Heart left ventricle (tissue), 16 donors: Measurements from ENCODE around the gene VWA8. TPM values are rescaled to one million over a fixed set of nuclear protein-coding genes. Genes with fewer than 3 reads are reported as not detected.
A peak's percentile ranks its signal among the peaks of the same experiment; 100 is the strongest.
"Not testable (repeated sequence)": the region's sequence is repeated elsewhere in the genome, so short reads cannot be mapped to it uniquely, and the experiment has no call there.

Experiments
- ATAC-seq, 4 donors: fragments of 200-7000 bp; cut with Tn5 transposase; one replicate each; pipeline ENCODE4 v1.9.1; 2020 to 2022; ENCODE audit warnings: moderate library complexity in 4 of 4, mild to moderate bottlenecking in 3 of 4, moderate number of reproducible peaks in 1 of 4
- DNase-seq, 5 donors: peaks; one replicate each; pipeline ENCODE4 v3.0.0-alpha.2; 2020
- H3K27ac ChIP-seq, 12 donors: fragments of 200-600 bp; sonication (generic) in 4 of 12; one replicate each; pipeline versions ENCODE4 v1.5.0 to v1.8.0; 2016 to 2022; ENCODE audit warnings: mild to moderate bottlenecking in 2 of 12
- H3K27me3 ChIP-seq, 9 donors: fragments of 200-600 bp; sonication (generic) in 2 of 9; one replicate each; pipeline versions ENCODE4 v1.5.1 to v1.8.0; 2016 to 2022; ENCODE audit warnings: mild to moderate bottlenecking in 3 of 9
- H3K36me3 ChIP-seq, 9 donors: fragments of 200-600 bp; sonication (generic) in 2 of 9; one replicate each; pipeline versions ENCODE4 v1.5.0 to v1.8.0; 2018 to 2022; ENCODE audit warnings: mild to moderate bottlenecking in 2 of 9
- H3K4me1 ChIP-seq, 12 donors: fragments of 200-600 bp; sonication (generic) in 4 of 12; one replicate each; pipeline versions ENCODE4 v1.5.0 to v1.8.0; 2016 to 2022; ENCODE audit warnings: mild to moderate bottlenecking in 3 of 12
- H3K4me3 ChIP-seq, 12 donors: fragments of 200-600 bp; sonication (generic) in 4 of 12; one replicate each; pipeline versions ENCODE4 v1.5.0 to v1.8.0; 2017 to 2022; ENCODE audit warnings: mild to moderate bottlenecking in 9 of 12, moderate library complexity in 4 of 12
- H3K9me3 ChIP-seq, 12 donors: fragments of 200-600 bp; sonication (generic) in 4 of 12; one replicate each; pipeline versions ENCODE4 v1.5.0 to v1.8.0; 2016 to 2022; ENCODE audit warnings: mild to moderate bottlenecking in 1 of 12
- POLR2A ChIP-seq, 2 donors: fragments of 450-650 bp; IDR thresholded peaks; one replicate each; pipeline ENCODE4 v1.6.1; 2017; ENCODE audit warnings: antibody characterized with exemption in 2 of 2, mild to moderate bottlenecking in 2 of 2, moderate library complexity in 2 of 2
- WGBS, 4 donors: extraction: QIAGEN DNeasy Blood & Tissue Kit in 2 of 4; methylation state at CpG; one replicate each; pipeline versions ENCODE4 v1.1.5 to v1.1.7; 2013 to 2018; 5-methylcytosine and 5-hydroxymethylcytosine counted together
- intact Hi-C, 10 donors: fragments of 100-400 bp; cut with DNase I; formaldehyde crosslinking; loops; one replicate each; pipeline versions ENCODE4 v1.11.1 to v1.14.2; 2022
- polyA plus RNA-seq, 2 donors: library from polyadenylated mRNA; stranded (reverse); fragments of 200-250 nt; gene quantifications; one replicate each; pipeline ENCODE4 v1.2.3, GENCODE V29; 2013
- total RNA-seq, 9 donors: library from RNA; depleted of rRNA in 2 of 9; stranded (reverse); fragments of >200 nt in 2 of 9; fragmentation: NEBNext Ultra II Directional in 3 of 9; extraction: Animal tissue kit (Norgen Biotek cat#: 25700) in 3 of 9; gene quantifications; one replicate each; pipeline versions ENCODE4 v1.1.0 to v1.2.4, GENCODE V29; 2016 to 2023
- TF ChIP-seq, protein P1 (sequence below), 12 donors: fragments of 200-600 bp; sonication (generic) in 4 of 12; IDR thresholded peaks; one replicate each; pipeline versions ENCODE4 v1.5.0 to v1.8.0; 2018 to 2022; ENCODE audit warnings: antibody characterized with exemption in 12 of 12, mild to moderate bottlenecking in 5 of 12
- donor health status: ischemic (EF 13 %, LVEDD 7.1; RV severe dilation, severe dysfunction).
- donor health status: healthy with polysubstance abuse.
- donor health status: DM: no; HTN: yes; CAD: no.
- donor health status: DM: no; HTN: no; CAD: no.
- donor health status: ischemic (EF 25% LVEDD 6.9; RV normal size, moderate dysfunction).
- donor health status: ischemic (EF 25% LVEDD 5.7; RV mildly dilated, moderate dysfunction).
- donor health status: healthy.
- donor health status: DM: yes; HTN: yes; CAD: no.
- donor health status: ischemic (EF 35%, LVEDD 5.7; RV mildly dilated, moderate dysfunction).
- donor health status: nonischemic (EF 11% LVEDD 7.7; RV severe dilation, severe dysfunction).
- donor health status: DM: yes; HTN: yes; CAD: no.
- donor health status: PGD.
- donor health status: ischemic (EF 29% LVEDD 5.4; RV normal size, mild dysfunction).
- donor health status: nonischemic (EF 23%, LVEDD 6.1; RV moderate dilation, normal function).

The VWA8 gene
- total and polyA plus RNA-seq, 11 donors: 12.1 to 64.1 (median 41.8) TPM

DNA sequence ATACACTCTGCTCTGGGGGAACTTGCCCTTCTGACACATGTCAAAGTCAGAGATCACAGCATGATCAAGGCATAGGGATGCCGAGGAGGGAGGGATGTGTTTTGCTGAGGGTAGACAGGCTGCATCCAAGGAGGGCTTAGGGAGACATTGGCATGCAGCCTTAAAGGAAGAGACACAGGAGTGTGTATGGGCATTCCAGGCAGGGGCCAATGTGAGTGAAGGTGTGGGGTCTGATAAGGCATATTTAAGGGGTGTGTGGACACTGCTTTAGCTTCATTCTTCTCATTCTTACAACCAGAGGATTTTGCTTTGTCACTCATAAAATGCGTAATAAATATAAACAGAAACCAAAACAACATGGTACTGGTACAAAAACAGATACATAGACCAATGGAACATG is 310.2 kb downstream of the VWA8 start:
- intact Hi-C loops: loop anchor here (5.0 to 10.0 kb wide), 7 partner anchors 193 to 298 kb away; partner anchors contain the start of gene RGCC (in 3 of the 10)
- no peaks in the 10 kb centered on the region for H3K36me3 ChIP-seq
- WGBS, 4 donors: 84 to 93% (median 87%) methylated on average over 2 of the region's 2 CpGs
- no peak for ATAC-seq
- H3K4me1 ChIP-seq: peaks cover 0 to 40% (median 20%) of the 10 kb centered on the region in 12 donors
- H3K4me3 ChIP-seq: no peak overlapping the region
- DNase-seq: no peak
- H3K27me3 ChIP-seq: no peaks in the 10 kb centered on the region
- peak overlapping the region in 6 of 12 donors; percentile 17 to 72 (median 52) for H3K27ac ChIP-seq
- no peaks in the 10 kb centered on the region for H3K9me3 ChIP-seq
- no peak for TF ChIP-seq POLR2A (IDR thresholded peaks at IDR 0.05)
- TF ChIP-seq, protein P1, sequence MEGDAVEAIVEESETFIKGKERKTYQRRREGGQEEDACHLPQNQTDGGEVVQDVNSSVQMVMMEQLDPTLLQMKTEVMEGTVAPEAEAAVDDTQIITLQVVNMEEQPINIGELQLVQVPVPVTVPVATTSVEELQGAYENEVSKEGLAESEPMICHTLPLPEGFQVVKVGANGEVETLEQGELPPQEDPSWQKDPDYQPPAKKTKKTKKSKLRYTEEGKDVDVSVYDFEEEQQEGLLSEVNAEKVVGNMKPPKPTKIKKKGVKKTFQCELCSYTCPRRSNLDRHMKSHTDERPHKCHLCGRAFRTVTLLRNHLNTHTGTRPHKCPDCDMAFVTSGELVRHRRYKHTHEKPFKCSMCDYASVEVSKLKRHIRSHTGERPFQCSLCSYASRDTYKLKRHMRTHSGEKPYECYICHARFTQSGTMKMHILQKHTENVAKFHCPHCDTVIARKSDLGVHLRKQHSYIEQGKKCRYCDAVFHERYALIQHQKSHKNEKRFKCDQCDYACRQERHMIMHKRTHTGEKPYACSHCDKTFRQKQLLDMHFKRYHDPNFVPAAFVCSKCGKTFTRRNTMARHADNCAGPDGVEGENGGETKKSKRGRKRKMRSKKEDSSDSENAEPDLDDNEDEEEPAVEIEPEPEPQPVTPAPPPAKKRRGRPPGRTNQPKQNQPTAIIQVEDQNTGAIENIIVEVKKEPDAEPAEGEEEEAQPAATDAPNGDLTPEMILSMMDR (IDR thresholded peaks at IDR 0.05): no peak

DNA sequence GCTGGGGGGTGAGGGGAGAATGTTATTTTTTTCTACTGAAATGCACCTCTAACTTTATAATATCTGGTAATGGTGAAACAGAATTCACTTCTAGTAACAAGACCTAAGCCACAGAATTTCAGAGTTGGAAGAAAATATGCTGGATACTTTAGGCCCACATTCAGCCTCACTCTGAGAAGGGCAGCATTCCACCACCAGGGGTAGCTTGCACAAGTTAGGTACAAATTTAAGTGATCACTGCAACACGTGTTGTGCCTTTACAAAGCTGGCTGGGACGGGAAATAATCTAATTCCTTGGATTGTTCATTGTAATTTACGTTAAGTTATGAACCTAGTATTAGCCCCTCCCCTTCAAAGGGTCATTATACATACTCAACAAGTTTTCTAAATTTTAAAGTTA is 311.2 kb downstream of the VWA8 start:
- Histone ChIP-seq H3K4me3 (no peak overlapping the region), H3K4me1 (peaks cover 0 to 51% (median 30%) of the 10 kb centered on the region in 12 donors), H3K27ac (peak overlapping the region in 7 of 12 donors; percentile 12 to 72 (median 54)), H3K36me3 (no peaks in the 10 kb centered on the region), H3K27me3 (no peaks in the 10 kb centered on the region), H3K9me3 (no peaks in the 10 kb centered on the region)
- ATAC-seq (peak in 1 of 4 donors; percentile 38), DNase-seq (no peak)
- 56 to 60% (median 57%) methylated on average over 3 of the region's 3 CpGs for WGBS, 4 donors
- TF ChIP-seq, protein P1 (IDR thresholded peaks at IDR 0.05): peak in 11 of 12 donors; percentile 10 to 43 (median 30)
- TF ChIP-seq POLR2A (IDR thresholded peaks at IDR 0.05): no peak
- intact Hi-C loops: loop anchor here (2.0 to 10.0 kb wide), 13 partner anchors 37 to 297 kb away; partner anchors contain the start of gene RGCC (in 3 of the 10)

DNA sequence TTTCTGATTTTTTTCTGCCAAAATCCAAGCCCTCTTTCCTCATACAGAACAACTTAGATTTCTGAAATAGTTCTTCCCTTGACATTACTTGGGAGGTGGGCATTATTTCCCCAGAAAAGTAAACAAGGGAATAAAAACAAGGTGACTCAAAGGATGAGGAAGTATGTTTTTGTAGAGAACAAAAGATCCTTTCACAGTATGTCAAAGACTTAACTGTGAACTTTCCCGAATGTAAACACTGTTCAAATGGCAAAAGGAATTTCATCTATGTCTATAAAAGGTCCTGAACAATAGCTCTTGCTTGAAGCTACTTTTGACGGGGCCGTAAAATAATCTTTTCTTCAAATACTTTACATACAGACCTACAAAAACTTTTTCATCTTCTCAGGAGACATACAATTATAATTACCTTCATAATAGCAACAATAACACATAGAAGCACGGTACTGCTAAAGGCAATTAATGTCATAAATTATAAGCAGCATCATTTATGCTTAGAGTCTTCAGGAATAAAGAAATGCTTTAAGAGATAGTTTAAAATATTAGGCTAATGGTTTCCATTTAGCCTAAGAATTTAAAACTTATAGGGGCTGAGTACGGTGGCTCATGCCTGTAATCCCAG is 312.5 kb downstream of the VWA8 start:
- TF ChIP-seq, protein P1 (IDR thresholded peaks at IDR 0.05): no peak
- no peak for TF ChIP-seq POLR2A (IDR thresholded peaks at IDR 0.05)
- peak in 1 of 4 donors; percentile 21 for ATAC-seq
- Histone ChIP-seq H3K9me3 (no peaks in the 10 kb centered on the region), H3K27me3 (no peaks in the 10 kb centered on the region), H3K4me1 (peaks cover 0 to 52% (median 37%) of the 10 kb centered on the region in 12 donors), H3K4me3 (no peak overlapping the region), H3K36me3 (no peaks in the 10 kb centered on the region), H3K27ac (peak overlapping the region; percentile 31 to 72 (median 54))
- intact Hi-C loops: loop anchor here in 7 of 10 donors (2.0 to 10.0 kb wide), 6 partner anchors 36 to 190 kb away; no protein-coding TSS in a partner anchor
- no peak for DNase-seq
- 67 to 75% (median 70%) methylated on average over 5 of the region's 5 CpGs for WGBS, 4 donors

DNA sequence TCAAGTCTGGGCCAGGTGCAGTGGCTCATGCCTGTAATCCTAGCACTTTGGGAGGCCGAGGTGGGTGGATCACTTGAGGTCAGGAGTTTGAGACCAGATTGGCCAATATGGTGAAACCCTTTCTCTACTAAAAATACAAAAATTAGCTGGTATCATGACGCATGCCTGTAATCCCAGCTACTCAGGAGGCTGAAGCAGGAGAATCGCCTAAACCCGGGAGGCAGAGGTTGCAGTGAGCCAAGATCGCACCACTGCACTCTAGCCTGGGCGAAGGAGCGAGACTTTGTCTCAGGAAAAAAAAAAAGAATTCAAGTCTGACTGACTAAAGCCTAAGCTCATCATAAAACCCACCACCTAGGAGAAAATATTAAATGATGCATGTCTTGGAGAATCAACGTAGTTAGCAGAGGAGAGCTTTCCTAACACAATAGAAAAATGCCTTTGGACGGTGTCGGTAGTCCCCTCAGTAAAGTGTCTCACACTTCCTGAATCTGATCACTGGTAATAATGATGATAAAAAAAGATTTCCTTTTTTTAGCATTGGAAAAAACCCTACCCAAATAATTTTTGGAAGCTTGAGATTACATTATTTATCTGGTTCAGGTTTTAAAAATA is 313.1 kb downstream of the VWA8 start:
- intact Hi-C loops: loop anchor here in 7 of 10 donors (2.0 to 10.0 kb wide), 6 partner anchors 36 to 189 kb away; no protein-coding TSS in a partner anchor
- ATAC-seq: peak in 1 of 4 donors; percentile 58

More for the DNA sequence above, 313.1 kb downstream of the VWA8 start:
- Histone ChIP-seq H3K27ac (peak overlapping the region; percentile 31 to 72 (median 50)), H3K4me1 (peaks cover 0 to 50% (median 37%) of the 10 kb centered on the region in 12 donors)
- WGBS, 4 donors: 69 to 79% (median 76%) methylated on average over 10 of the region's 10 CpGs
- not testable (repeated sequence) for H3K27me3 ChIP-seq, H3K9me3 ChIP-seq, H3K36me3 ChIP-seq, H3K4me3 ChIP-seq, DNase-seq
